UCSD-AML1 (cell line): ENCODE results near the gene SOBP.
"Not testable (repeated sequence)": the region's sequence is repeated elsewhere in the genome, so short reads cannot be mapped to it uniquely, and the experiment has no call there.

Source experiments
- DNase-seq: peaks from one replicate; lab custom pipeline; 2025; ENCODE audit not compliant: unreplicated experiment; lab: John Stamatoyannopoulos, UW

SOBP gene, protein sequence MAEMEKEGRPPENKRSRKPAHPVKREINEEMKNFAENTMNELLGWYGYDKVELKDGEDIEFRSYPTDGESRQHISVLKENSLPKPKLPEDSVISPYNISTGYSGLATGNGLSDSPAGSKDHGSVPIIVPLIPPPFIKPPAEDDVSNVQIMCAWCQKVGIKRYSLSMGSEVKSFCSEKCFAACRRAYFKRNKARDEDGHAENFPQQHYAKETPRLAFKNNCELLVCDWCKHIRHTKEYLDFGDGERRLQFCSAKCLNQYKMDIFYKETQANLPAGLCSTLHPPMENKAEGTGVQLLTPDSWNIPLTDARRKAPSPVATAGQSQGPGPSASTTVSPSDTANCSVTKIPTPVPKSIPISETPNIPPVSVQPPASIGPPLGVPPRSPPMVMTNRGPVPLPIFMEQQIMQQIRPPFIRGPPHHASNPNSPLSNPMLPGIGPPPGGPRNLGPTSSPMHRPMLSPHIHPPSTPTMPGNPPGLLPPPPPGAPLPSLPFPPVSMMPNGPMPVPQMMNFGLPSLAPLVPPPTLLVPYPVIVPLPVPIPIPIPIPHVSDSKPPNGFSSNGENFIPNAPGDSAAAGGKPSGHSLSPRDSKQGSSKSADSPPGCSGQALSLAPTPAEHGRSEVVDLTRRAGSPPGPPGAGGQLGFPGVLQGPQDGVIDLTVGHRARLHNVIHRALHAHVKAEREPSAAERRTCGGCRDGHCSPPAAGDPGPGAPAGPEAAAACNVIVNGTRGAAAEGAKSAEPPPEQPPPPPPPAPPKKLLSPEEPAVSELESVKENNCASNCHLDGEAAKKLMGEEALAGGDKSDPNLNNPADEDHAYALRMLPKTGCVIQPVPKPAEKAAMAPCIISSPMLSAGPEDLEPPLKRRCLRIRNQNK

GRCh38 chr6:107489636-107490565 lies at the start of gene SOBP:
Gene SOBP (plus strand): TSS chr6:107490117. CDS start chr6:107490617, 500 bp downstream.
- no peak for DNase-seq

GRCh38 chr6:107440936-107441335 lies 49.0 kb upstream of the SOBP start:
- no peak for DNase-seq

- no peak for DNase-seq
Measured at GRCh38 chr6:107441682-107442081, 48.2 kb upstream of the SOBP start.

- DNase-seq, result no peak
Measured at GRCh38 chr6:107442938-107443607, 46.8 kb upstream of the SOBP start.

GRCh38 chr6:107443608-107444267 lies 46.2 kb upstream of the SOBP start:
- no peak for DNase-seq

- no peak for DNase-seq
Measured at GRCh38 chr6:107444277-107444676, 45.6 kb upstream of the SOBP start.

GRCh38 chr6:107447663-107448216 lies 42.2 kb upstream of the SOBP start:
- DNase-seq, result no peak

DNA sequence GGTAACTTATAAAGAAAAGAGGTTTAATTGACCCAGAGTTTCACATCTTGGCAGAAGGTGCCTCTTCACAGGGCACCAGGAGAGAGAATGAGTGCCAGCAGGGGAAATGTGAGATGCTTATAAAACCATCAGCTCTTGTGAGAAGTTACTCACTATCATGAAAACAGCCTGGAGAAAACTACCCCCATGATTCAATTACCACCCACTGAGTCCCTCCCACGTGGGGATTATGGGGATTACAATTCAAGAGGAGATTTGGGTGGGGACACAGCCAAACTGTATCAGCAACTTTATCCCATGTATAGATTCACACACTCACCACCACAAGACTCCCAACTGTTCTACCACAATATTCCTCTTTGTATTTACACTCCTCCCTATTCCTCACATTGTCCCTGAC lies 41.1 kb upstream of the SOBP start:
- no peak for DNase-seq

DNA sequence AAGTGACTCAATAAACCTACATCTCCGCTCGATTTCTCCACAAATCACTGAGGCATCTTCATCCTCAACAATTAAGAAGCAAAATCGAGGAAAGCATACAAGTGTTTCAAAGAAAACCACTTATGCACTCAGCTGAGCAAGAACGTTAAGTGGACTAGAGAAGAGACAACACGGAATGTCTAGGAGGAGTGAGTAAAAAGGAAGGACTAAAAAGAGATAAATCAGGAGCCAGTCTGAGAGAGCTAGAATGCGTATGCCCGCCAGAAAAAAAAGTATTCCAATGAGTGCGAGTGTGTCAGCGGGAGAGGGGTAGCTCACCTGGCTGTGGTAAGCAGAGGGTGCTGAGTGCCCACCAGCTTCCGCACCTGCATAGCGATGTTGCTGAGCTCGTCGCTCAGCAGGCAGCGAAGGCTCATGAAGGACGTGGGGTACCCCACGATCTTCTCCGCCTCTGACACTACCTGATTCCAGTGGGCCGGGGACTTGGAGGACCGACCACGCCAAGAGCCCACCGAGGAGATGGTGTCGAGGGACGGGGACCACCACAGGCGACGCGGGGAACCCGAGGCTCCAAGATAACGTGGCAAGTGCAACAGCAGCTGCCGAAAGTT lies 31.1 kb upstream of the SOBP start:
- DNase-seq, result peak; percentile 47

DNA sequence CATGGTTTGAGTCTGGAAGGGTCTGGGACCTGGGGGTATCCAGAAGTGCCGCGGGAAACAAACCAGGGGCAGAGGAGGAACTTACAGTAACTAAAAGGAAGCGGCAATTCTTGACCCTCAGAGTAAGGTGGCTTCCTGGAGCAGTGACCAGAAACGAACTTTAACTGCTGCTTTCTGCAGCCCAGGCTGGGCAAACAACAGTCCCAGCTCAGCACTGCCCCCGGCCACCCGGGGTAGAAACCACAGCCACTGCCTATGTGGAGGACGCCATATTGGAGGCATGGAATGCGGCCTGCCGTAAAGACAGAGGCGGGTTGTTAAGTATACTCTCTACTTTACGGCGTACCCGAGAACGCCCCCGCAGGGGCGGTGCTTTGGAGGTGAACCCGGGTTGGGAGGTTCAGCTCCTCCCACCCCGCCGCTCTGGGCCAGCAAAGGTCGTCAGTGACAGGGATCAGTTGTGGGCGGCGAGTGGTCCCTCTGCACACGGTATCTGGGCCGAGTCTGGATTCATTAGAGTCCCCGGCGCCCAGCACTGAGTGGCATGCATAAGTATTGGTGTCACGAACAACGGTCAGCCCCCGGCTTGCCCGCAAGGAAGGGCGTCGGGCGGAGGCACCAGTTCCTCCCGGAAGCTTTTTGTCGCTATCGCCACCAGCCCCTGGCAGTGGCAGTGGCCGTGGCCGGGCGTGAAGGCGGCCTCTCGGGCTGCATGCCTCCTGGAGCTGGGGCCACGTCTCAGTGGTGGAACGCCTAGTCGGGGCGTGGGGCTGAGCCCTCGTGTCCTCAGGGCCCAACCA lies 30.4 kb upstream of the SOBP start, which contains the start of gene PDSS2:
Gene PDSS2, minus strand, starts transcription at position 282 of the 800 bp plus-strand sequence. Its CDS starts 279 bp downstream, at position 3.
- peak; percentile 97 for DNase-seq

DNA sequence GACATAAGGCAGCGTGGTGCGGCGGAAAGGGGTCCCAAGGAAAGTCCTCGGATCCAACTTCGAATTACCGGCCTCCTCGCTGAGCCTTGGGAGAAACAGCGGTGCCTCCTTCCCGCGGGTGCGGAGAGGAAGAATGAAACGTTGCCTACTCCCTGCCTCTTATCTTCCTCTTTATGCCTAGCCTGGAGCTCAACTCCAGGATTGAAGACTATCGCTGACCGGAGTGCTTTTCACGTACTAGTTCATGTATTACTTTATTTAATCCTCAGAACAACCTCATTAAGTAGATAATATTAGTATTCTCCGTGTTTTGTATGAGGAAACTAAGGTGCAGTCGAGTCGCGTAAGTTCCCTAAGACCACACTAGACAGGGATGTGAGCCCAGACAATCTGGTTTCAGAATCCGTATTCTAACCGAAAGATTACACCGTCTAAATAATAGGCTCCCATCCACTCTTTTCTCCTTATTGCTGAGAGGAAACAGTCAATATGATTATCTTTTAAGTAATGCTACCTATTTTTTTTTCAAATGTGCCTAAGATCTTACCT lies 29.8 kb upstream of the SOBP start:
- no peak for DNase-seq

- DNase-seq, result no peak
Measured at GRCh38 chr6:107466062-107466461, 23.9 kb upstream of the SOBP start.

- DNase-seq, result no peak
Measured at GRCh38 chr6:107470364-107470763, 19.6 kb upstream of the SOBP start.

- no peak for DNase-seq
Measured at GRCh38 chr6:107473660-107474059, 16.3 kb upstream of the SOBP start.

DNA sequence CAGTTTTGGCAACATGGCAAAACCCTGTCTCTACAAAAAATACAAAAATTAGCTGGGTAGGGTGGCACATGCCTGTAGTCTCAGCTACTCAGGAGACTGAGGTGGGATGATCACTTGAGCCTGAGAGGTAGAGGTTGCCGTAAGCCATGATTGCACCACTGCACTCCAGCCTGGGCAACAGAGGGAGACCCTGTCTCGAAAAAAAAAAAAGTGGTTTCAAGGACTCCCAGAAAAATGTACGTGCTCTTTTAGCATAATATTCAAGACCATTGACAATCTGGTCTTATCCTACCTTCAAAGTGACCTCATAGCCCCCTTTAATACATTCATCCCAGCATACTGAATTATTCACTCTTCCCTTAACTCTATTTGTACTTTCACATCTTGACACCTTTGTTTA lies 14.6 kb upstream of the SOBP start:
- DNase-seq, result not testable (repeated sequence)

DNA sequence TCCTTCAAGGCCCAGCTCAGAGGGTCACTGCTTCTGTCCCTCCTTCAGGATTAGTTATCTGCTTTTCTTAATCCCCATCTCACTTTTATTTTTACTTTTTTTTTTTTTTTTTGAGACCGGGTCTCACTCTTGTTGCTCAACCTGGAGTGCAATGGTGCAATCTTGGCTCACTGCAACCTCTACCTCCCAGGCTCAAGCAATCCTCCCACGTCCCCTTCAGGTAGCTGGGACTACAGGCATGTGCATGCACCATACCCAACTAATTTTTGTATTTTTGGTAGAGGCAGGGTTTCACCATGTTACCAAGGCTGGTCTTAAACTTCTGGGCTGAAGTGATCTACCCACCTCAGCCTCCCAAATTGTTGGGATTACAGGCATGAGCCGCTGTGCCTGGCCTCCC lies 14.1 kb upstream of the SOBP start:
- not testable (repeated sequence) for DNase-seq

GRCh38 chr6:107479089-107479690 lies 10.7 kb upstream of the SOBP start:
- no peak for DNase-seq
